HG02763 (cell line): ENCODE measurements around the gene PUS7L.
A peak's percentile ranks its signal among the peaks of the same experiment; 100 is the strongest.
"Not testable (repeated sequence)": the region's sequence is repeated elsewhere in the genome, so short reads cannot be mapped to it uniquely, and the experiment has no call there.

Experiments used
- ATAC-seq: cut with Tn5 transposase; IDR thresholded peaks from one replicate; pipeline ENCODE4 v1.9.1; 2021; ENCODE audit warnings: mild to moderate bottlenecking, moderate library complexity; ENCODE audit not compliant: unreplicated experiment

PUS7L gene

DNA sequence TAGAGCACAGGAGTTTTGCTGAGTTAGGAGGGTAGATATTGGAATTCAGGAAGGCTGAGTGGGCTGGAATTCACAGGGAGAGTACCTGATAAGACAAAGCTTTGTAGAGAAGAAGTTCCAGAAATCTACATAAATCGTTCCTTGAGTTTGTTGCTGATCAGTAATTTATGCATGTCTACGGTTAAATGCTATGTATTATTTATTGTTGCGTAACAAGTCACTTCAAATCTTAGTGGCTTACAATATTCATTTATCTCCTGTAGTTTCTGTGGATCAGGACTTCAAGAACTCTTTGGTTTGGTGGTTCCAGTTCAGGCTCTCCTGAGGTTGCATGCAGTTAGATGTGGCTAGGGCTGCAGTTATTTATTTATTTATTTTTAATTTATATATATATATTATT, 7.8 kb downstream of the PUS7L start:
- no peak for ATAC-seq

DNA sequence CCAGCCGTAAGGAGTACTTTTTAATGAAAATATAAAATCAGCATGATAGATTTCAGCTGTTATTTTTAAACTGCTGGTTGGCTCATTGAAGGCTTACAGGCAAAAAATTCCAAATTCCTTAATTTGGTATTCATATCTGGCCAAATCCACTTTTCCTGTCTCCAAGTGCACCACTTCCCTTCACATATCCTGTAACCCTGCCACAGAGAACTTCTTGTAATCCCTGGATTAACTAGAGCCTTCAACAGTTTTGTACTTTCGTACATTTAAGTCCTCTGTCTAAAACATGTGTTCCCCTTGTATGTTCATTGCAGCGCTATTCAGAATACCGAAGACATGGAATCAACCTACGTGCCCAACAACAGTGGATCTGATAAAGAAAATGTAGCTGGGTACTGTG, 9.6 kb downstream of the PUS7L start:
- ATAC-seq, result no peak

DNA sequence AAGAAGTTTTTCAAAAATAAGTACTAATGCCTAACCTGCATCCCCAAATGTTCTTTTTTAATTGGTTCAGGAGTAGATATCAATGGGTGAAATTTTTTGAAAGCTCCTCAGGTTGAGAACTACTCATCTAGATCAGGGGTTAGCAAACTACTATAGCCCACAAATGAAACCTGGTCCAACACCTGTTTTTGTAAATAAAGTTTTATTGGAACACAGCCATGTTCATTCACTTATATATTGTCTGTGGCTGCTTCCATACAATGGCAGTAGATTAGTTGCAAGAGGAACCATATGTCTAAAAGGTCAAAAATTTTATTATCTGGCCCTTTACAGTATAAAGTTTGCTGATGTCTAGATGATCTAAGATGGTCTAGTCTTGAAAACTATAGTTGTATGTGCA, 13.8 kb downstream of the PUS7L start:
- ATAC-seq, result no peak

DNA sequence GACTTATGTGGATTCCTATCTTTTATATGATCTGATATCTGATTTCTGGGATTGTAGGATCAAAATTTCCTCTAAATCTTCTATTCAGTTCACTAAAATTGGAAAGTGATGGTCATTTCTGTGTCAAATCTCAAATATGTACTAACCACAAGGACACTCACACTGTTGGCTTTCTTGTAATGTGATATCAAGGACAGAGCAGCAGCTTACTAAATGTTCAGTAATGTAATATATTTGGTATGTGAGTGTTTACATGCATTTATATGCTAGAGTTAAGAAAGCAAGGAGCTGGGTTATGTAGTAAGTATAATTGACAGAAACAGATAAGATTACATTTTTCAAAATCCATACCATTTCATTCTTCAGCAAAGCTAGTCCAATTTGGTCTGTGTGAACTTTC, 16.5 kb downstream of the PUS7L start:
- no peak for ATAC-seq

DNA sequence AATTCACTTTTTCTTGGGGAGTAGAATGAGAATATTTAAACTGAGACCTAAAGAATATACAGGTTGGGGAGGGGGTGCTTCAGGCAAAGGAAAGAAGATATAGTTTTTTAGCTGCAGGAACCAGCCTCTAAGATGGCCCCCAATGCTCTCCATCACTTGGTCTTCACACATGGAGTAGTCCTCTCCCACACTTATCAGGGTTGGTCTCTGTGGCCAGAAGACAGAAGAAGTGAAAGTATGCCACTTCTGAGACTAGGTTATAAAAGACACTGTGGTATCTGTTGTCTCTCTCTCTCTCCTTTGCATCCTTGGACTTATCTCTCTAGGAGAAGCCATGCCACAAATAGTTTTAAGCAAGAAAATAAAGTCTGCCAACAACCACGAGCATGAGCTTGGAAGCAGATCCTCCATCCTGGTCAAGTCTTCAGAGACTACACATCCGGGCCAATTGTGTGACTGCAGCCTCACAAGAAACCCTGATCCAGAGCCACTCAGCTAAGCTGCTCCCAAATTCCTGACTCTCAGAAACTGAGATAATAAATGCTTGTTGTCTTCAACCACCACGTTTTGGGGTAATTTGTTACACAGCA, 18.0 kb downstream of the PUS7L start:
- no peak for ATAC-seq

DNA sequence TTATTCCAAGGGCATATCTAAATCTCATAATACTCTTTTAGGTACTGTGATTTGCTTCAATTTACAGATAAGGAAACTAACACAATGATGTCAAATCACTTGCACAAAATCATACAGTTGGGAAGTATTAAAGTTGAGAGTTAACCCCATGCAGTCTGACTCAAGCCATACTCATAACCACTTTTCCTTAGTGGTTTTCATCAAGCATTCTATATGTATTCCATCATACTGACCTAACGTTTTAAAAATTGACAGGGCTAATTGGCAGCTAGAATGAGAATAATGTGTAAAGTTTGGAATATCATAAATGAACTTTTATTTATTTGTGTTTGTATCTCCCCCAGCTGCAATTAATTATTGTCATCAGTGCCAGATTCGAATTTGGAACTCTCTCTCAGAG, 20.9 kb downstream of the PUS7L start:
- ATAC-seq, result no peak

DNA sequence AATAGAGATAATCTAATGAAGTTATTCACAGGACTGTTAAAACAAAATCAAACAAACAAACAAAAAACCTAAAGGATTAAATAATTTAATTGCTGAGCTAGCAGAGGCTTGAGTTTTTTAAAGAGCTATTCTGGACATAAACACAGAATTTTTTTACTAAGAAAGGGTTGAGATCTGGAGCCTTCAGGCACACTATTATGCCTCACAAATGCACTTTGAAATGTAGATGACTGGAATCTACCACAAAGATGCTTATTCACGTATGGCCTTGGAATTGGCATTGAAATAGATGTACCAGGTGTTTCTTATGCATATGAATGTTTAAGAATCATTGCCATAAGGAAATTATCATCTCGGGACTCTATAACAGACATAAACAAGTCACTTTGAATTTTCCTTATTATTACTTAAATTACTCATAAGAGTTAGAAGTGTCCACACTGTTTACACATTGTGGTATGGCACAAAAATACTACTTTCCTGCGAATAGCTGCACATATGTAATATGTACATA, 21.6 kb downstream of the PUS7L start:
- no peak for ATAC-seq

DNA sequence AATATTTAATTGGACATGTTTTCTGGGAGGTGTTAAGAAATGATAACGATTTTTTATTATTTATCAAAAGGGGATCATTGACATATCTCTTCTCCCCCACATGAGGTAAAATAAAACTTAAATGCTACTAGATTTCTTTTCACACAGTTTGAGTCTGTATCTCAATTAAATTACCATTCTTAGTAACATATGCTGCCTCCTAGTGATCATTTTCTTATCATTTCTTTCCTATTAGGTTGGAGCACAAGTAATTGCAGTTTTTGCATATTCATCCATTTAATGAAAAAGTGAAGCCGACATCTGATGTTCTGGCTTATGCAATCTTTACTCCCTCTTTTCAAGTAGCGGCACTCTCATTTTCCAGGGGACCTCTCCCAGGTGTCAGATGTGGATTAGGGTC, 24.9 kb downstream of the PUS7L start:
- ATAC-seq, result no peak

DNA sequence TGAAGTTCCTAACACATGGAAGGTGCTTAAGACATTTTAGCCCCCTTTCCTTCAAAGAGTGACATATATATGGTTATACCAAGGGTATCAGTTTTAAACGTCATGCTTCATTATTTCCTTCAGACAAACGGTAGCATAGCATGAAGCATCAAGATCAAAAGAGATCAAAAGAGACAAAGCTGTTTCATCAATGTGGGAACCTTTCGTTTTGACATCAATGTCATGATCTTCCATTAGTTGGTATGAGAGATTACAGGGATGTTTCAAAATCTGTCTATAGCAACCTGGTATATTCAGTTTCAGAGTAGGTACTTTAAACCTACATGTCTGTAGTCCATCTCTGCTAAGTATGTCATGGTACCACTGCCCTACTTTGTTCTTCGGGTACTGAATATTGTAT, 28.3 kb downstream of the PUS7L start:
- ATAC-seq, result no peak

DNA sequence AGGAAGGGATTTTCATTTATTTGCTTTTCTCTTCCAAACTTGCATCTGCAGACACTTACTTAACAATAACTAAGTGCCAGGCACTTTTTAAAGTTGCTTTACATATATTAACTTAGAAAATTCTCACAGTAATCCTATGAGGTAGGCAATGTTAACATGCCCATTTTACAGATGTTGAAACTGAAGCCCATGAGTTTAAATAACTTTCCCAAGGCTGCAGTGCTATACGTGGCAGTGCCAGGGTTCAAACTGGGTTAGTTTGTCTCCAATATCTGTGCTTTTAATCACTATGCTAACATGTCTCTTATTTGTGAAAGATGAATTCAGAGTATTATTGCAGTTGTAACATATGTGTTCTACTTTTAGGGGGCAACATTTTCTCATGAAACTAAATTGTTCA, 29.9 kb downstream of the PUS7L start:
- no peak for ATAC-seq

DNA sequence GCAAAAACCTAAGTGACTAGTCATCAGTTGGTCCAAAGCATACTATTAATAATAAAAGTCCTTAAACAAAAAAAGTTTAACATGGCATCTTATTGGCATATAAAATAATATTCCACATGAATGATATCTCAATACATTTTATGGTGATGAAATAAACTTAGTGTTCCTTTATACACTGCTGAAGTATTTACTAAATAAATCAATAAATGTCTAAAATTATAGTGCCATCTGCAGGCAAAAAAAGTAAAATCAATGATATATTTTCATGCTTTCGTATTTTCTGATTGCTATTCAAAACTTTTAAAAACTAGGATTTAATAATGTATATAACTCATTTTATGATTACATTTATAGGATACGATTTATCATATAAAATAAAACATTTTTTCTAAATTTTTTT, 30.5 kb downstream of the PUS7L start:
- ATAC-seq, result no peak

DNA sequence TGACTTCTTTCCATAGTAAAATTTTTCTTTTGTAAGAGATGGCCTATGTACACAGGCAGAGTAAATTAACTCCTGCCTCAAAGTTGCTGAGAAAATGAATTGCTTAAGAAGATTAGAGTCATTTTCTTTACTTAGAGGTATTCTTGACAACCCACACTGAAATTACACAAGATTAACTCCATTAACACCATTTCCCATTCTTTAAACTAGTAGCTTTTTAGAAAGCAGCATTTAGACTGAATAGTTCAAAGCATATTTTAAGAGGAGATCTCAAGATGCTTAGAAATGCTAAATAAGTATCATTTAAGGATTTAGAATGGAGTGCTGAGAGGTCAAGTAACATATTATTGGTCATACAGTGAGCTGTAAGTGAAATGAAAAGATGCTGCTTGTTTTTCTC, 35.5 kb downstream of the PUS7L start:
- ATAC-seq, result no peak

DNA sequence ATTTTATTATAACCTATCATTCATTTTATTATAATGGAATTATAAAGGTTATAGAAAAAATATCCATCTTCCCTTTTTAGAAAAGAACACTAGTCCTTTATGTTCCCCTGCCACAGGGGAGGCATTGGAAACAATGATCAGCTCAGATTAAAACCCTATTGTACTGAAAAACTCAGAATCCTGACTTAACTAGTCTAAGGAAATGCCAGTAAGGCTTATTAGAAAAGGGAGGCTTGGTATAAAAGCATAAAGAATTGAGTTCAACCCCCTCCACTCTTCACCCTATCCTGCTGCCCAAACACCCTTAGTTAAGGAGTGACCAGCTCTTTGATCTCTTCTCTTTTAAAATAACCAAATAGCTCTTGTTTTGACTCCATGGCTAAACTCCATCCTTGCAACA, 36.0 kb downstream of the PUS7L start:
- ATAC-seq, result no peak

DNA sequence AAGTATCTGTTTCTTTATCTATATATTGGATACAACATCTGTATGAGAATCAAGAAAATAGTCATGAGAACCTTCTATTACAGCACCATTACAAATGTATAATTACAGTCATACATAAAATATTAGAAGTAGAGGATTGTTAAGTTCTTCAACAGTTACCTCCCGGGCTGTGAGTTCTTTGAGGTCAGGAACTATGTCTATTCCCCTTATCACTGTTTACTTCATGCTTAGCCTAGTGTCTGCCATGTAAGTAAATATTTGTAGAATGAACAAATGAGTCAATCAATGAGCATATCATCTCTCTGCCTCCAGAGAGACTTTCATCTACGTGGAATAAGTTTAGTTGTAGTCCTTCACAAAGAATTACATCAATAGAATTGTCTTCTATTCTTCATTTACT, 47.2 kb downstream of the PUS7L start:
- ATAC-seq, result no peak

DNA sequence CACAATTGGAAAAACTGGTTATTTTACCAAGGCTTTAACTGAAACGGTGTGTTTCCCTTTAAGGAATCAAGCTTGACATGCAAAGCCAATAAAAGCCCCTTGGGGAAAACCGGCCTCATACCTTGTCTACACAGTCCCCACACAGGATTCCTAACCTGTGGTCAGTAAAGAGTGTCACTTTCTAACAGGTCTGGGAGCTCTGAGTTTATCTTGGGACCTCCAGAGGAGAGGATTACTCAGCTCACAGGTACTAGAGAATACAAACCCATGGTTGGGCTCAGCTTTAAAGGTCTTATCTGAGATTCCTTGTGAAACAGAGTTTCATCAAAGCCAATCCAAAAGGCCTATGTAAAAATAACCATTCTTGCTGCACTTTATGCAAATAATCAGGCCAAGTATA, 54.8 kb downstream of the PUS7L start:
- not testable (repeated sequence) for ATAC-seq

DNA sequence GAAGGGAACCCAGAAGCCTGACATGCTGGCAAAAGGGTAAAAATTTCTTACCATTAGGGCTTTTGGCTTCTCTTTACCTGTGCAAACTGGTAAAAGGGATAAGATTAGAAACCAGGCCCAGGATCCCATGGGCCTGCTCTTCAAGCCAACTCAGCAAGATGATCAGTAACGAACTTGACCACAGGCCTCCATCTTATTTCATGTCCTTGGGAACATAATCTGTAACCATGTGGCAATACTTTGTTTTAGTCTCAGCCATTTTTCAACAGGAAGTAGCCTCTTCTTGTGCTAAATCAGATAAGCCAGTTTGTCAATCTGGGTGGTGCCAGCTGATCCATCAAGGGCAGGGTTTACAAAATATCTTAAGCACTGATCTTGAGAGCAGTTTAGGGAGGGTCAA, 57.4 kb downstream of the PUS7L start:
- ATAC-seq, result not testable (repeated sequence)

DNA sequence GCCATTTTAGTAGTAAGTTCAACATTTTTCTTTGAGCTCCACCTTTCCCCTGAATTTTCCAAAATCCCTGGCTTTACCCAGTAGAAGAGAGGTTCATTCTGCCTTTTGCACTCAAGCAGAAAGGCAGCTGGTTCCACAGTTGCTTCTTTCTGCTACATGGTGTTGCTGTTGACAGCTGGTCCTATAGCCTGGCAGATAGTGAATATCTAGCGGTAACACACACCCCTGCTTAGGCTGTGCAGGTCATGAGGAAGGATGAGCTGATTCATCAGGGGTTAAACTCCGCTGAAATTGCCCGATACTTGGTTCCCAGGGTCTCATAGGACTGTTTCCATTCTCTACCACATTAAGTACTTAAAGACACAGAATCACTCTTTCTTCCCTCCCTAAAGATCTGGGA, 62.4 kb downstream of the PUS7L start:
- no peak for ATAC-seq

DNA sequence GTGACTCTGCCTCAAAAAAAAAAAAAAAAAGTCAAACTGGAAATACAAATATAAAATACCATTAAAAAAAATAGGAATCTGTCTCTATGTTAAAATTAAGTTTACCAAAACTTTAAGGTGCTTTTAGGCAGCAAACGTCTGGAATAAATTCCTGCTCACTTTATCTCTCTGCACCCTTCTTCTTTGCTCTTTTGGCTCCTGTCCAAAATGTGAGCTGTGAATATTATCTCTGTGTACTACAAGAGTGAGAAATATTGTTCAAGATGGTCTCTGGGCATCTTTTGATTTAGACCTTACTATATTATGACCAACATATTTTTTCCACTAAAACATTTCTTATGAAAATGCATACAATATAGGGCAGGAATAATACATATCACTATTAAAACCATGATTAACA, 63.7 kb downstream of the PUS7L start:
- no peak for ATAC-seq

DNA sequence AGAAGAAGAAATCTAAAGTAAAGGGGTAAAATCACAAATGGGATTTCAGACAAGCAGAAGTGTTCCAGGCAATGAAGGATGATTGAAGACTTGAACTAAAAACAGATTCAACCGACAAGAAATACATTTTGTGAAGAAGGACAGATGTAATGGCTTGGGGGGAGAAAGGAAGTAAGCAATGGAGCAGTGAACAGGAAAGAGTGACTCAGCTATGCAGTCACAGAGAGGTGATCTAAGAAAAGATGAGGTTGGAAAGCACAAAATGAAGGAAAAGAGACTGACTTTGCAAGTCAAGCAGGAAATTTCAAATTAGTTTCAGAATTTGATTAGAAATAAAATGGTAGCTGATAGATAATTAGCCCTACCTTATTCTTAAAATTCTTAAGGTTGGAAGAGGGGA, 66.5 kb downstream of the PUS7L start:
- ATAC-seq, result no peak

DNA sequence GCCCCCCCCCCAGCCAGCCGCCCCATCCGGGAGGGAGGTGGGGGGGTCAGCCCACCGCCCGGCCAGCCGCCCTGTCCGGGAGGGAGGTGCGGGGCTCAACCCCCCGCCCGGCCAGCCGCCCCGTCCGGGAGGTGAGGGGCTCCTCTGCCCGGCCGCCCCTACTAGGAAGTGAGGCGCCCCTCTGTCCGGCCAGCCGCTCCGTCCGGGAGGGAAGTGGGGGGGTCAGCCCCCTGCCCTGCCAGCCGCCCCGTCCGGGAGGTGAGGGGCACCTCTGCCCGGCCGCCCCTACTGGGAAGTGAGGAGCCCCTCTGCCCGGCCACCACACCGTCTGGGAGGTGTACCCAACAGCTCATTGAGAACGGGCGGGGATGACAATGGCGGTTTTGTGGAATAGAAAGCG, 73.1 kb downstream of the PUS7L start:
- ATAC-seq, result not testable (repeated sequence)

DNA sequence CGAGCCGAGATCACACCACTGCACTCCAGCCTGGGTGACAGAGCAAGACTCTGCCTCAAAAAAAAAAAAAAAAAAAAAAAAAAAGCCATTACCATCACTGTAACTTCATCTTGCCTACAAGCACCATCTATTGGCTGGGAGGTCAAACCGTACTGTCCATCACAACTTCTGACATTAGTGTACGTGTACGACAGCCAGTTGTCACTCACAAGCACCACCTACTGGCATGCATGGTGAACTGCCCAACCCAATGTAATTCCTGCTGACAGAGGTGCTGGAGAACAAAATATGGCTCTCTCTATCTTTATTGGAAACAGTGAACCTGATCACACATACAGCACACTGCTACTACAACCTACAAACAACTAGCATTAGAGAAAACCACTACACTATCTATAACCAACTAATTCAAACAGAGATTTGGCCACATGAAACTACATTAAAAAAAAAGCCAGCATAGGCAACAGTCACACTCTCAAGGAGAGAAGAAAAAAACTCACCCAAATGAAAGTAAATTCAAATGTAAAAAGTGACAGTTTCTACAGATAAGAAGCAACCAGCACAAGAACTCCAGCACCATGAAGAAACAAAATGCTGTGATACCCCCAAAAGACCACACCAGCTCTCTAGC, 82.3 kb downstream of the PUS7L start:
- ATAC-seq, result peak; percentile 85

DNA sequence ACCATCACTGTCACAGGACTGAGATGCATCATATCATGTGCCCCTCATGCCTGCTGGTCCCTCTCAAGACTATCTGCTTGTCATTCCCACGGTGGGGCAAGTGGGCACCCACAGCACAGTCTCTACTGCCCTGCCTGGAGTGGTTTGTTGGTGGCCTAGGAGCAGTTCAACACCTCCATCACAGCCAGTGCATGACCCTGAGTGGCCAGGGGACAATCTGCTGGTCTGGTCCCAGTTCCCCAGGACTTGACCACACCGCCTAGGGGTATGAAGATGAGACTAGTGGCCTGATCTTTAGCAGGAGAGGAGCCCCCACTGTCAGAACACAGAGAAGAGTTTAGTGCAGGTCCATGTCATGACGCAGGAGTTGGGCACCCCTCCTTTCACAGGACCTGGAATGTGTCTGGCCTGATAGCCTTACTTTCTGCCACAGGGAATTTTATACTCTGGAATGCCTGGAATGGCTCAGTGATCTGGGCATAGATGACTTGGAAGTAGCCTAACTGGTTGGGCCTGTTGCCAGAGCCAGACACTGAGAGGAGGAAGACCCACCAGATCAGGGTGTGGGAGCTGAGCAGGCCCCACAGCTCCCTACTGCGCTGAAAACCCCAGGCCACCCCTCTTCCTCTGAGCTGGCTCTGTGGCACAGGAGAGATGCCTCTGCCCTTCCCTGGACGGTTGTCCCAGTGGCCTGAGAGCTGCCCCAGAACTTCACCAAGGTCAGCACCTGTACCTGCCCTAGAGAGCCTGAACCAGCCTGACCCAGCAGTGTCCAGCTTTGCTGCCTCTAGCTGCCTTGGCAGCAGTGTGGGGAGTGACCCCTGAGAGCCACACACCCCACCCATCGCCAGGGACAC, 83.3 kb downstream of the PUS7L start:
- ATAC-seq, result no peak
